Activated T-cell treated with anti-CD3 and anti-CD28 coated beads for 48 hours (primary cell): ENCODE data around the gene PRIM2.
"Not testable (repeated sequence)": the region's sequence is repeated elsewhere in the genome, so short reads cannot be mapped to it uniquely, and the experiment has no call there.

Experiments
- DNase-seq: peaks from one replicate; pipeline ENCODE4 v3.0.0-alpha.2; 2020; ENCODE audit warnings: low read depth

The PRIM2 gene, protein sequence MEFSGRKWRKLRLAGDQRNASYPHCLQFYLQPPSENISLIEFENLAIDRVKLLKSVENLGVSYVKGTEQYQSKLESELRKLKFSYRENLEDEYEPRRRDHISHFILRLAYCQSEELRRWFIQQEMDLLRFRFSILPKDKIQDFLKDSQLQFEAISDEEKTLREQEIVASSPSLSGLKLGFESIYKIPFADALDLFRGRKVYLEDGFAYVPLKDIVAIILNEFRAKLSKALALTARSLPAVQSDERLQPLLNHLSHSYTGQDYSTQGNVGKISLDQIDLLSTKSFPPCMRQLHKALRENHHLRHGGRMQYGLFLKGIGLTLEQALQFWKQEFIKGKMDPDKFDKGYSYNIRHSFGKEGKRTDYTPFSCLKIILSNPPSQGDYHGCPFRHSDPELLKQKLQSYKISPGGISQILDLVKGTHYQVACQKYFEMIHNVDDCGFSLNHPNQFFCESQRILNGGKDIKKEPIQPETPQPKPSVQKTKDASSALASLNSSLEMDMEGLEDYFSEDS

GRCh38 chr6:57317060-57317943, at the start of gene PRIM2:
Gene PRIM2, plus strand, starts transcription at chr6:57317630. Its CDS starts 816 bp downstream, at chr6:57318446.
- peak; percentile 79 for DNase-seq

- DNase-seq, result no peak
These were observed 49.2 kb upstream of the PRIM2 start for GRCh38 chr6:57268294-57268640.

DNA sequence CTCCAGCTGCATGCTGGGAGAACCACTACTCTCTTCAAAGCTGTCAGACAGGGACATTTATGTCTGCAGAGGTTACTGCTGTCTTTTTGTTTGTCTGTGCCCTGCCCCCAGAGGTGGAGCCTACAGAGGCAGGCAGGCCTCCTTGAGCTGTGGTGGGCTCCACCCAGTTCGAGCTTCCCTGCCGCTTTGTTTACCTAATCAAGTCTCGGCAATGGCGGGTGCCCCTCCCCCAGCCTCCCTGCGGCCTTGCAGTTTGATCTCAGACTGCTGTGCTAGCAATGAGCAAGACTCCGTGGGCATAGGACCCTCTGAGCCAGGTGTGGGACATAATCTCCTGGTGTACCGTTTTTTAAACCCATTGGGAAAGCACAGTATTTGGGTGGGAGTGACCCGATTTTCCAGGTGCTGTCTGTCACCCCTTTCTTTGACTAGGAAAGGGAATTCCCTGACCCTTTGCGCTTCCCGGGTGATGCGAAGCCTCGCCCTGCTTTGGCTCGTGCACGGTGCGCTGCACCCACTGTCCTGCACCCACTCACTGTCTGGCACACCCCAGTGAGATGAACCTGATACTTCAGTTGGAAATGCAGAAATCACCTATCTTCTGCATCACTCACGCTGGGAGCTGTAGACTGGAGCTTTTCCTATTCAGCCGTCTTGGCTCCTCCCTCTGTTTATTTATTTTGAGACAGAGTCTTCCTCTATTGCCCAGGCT, 43.2 kb upstream of the PRIM2 start:
- not testable (repeated sequence) for DNase-seq

DNA sequence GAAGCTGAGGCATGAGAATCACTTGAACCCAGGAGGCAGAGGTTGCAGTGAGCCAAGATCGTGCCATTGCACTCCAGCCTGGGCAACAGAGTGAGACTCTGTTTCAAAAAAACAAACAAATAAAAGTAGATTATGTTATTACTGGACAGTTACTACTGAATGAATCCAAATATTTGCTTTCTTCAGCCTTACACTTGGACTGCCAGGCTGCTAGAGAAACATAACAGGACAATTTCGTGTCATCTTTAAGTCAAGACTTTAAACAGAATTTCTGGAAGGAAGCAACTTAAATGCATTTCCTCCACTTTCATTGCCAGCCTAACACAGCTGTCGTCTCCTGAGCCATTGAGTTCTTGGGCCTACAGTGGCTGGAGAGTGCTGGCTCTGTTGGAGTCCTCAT, 42.0 kb upstream of the PRIM2 start:
- DNase-seq, result no peak

DNA sequence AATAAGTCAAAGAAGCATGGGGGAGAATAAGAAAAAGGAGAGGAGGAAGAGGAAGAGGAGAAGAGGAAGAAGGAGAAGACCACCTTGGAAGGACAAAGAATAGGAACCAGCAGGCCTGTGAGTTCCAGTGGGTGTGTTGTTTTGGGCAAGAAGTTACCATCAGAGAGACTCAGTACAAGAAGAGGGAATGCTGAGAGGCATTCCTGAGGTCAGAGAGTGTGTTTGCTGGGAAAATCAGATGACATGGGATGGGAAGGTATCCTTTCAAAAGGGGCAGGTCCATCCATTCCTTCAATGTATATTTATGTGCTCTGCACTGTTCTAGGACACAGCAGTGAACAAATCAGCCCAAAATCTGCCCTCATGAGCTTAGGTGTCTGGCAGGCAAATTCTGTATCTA, 40.5 kb upstream of the PRIM2 start:
- no peak for DNase-seq

- DNase-seq, result no peak
These were observed 38.9 kb upstream of the PRIM2 start for GRCh38 chr6:57278570-57278969.

- DNase-seq, result no peak
These were observed 38.4 kb upstream of the PRIM2 start for GRCh38 chr6:57279013-57279412.

DNA sequence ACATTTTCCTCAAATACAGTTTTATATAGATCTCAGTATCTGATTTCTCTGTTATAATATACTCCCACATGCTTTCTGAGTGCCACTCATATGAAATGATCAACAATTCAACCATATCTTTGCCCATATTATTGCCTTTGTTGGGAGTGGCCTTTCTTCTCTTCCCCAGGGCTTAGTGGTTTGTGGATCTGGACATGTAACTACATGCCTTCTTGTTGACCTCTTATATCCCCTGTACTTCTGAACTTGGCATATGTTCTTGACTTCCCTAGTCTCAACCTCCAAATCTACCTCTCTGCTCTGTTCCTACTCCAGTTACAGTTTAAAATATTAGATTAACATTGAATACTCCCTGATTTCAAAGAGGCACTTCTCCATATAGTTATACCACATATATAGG, 34.3 kb upstream of the PRIM2 start:
- no peak for DNase-seq

GRCh38 chr6:57283911-57284455, 33.4 kb upstream of the PRIM2 start:
- DNase-seq, result no peak

- DNase-seq, result not testable (repeated sequence)
These were observed 29.3 kb upstream of the PRIM2 start for GRCh38 chr6:57288136-57288535.

GRCh38 chr6:57293472-57293871, 24.0 kb upstream of the PRIM2 start:
- DNase-seq, result not testable (repeated sequence)

GRCh38 chr6:57294862-57295445, 22.5 kb upstream of the PRIM2 start:
- DNase-seq, result no peak

GRCh38 chr6:57297505-57297904, 19.9 kb upstream of the PRIM2 start:
- DNase-seq, result no peak

- no peak for DNase-seq
These were observed 18.7 kb upstream of the PRIM2 start for GRCh38 chr6:57298741-57299140.

DNA sequence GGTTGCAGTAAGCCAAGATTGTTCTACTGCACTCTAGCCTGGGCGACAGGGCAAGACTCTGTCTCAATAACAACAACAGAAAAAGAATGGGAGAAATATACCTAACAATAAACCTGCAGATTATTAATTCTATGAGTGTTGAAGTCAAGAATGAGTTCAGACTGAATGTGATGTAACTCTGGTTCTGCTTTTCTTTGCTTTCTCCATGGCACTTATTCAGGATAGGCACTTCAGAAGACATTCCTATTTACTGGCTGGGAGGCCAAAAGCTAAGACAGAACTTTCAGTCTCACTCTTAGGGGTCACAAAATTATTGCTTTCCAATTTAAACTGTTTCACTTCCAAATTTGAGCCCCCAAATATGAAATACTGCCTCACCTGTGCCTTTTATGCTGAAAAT, 15.7 kb upstream of the PRIM2 start:
- DNase-seq, result no peak

DNA sequence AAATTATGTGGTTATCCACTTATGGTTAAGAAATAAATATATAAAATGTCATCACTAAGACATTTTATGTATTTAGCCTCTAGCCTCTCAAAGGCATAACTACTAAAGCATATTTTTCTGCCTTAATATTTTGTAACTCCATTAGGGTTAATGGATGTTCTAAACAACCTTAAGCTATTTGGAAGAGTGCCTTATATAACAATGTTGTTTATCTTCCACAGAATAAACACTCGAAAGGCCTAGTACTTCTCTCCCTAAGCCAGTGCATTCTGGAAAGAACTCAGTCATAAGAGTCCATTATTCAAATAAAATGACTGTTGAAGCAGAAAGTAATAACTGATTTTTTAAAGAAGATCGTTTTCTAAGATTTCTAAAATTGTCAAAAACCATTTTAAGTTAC, 15.0 kb upstream of the PRIM2 start:
- DNase-seq, result no peak

DNA sequence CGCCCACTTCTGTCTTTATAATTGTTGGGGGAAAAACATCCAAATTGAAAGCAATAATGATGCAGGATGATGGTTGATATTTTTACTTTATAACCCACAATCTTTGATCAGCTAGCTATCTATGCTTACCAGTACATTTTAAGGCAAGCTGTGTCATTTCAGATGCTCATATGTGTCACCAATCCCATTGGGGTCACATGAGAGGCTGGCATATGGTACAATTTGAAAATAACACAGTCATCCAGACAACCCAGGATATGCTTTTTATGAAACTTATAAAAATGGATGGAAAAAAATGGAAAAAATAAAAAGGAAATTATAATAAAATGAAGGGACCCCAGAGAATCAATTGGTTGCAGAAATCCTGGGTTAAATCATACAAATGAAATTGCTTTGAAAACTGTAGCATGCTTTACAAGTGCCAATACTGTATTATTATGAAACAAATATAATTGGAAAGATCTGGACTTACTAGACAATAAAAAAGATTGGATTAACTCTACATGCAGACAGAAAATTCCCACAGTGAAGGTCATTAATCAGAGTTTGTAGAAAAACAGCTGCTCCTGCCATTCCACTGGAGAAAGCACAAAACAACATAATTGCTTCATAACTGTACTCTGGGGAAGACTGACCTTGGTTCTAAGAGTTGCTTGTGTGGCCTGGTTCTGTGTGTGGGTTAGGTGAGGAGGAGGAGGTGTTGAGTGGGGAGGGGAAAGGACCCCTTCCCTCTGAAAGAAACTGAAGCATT, 13.3 kb upstream of the PRIM2 start:
- no peak for DNase-seq

DNA sequence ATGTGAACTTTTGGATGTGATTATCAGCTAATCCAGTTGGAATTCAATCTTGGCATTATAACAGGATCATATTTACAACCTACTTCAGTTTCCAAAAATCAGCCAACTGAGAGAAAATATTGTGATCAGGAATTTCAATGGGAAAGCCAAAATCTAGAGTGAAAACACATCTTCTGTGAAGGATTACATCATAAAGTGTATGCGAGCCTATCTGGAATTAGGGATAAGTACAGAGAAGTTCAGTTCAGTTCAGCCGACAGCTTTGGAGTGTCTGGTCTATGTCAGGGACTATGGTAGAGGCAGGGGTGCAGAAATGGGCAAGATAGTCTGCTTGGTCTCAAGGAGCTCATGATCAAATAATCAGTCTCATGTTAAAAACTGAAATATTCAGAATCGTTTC, 12.3 kb upstream of the PRIM2 start:
- DNase-seq, result no peak

- DNase-seq, result no peak
These were observed 11.7 kb upstream of the PRIM2 start for GRCh38 chr6:57305761-57306160.

DNA sequence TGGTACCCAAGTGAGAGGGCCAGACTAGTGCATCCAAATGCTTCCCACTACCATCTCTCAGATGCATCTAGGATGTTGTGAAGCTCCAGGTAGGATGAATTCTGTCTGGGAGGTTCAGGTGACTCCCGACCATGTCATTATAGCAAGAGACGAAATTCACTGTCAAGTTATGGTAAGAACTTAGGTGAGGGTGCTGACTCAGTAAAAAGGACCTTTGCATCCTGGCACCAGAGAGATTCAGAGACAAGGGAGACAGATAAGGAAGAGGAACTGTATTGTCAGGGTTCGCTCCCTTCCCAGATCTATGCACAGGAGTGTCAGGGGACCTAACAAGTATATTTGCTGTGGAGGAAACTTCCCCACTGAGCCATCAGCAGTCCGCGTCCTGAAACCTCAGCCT, 11.2 kb upstream of the PRIM2 start:
- DNase-seq, result no peak

GRCh38 chr6:57307850-57308249, 9.6 kb upstream of the PRIM2 start:
- no peak for DNase-seq
